ENCODE measurements around the gene OR10J4.

GRCh38 chr1:159430985-159431384, 1.0 kb upstream of the OR10J4 start:
- TF ChIP-seq POLR2A (IDR thresholded peaks at IDR 0.05; ENCODE audit: low read depth, low read length) (no peak), TAF1 (IDR thresholded peaks at IDR 0.05; ENCODE audit: low read depth, low read length) (no peak), POLR2AphosphoS5 (IDR thresholded peaks at IDR 0.05; ENCODE audit: low read depth, low read length) (no peak)

All from GM12891 (cell line).